Activated CD8-positive, alpha-beta memory T cell treated with anti-CD3 and anti-CD28 coated beads for 4 hours (primary cell): ENCODE results near the gene DLG2.
"Not testable (repeated sequence)": the region's sequence is repeated elsewhere in the genome, so short reads cannot be mapped to it uniquely, and the experiment has no call there.

Experiments used
- DNase-seq, 2 donors: peaks; one replicate each; pipeline ENCODE4 v3.0.0-alpha.2; 2020; ENCODE audit warnings: low read depth in 2 of 2

The DLG2 gene

GRCh38 chr11:83464160-83464944 lies 2162.8 kb downstream of the DLG2 start:
- DNase-seq, result no peak

- DNase-seq, result no peak
Observed at GRCh38 chr11:83459798-83460197, 2167.3 kb downstream of the DLG2 start.

DNA sequence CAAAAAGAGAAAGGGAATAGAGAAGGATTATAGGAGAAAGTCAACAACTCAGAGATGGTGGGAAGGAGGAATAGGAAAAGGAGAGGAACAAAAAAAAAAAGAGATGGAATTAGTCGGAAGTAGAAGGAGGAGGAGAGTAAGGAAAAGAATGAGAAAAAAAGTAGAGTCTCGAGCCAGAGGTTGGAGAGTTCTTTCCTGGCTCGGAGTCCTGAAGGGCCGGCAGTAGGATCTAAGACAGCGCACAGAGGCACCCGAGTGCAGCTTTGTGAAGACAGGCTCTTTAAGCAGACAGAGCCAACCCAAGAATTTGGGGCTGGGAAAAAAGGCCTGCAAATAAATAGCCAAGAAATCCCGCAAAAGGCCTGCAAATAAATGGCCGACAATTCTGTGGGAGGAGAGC lies 2170.6 kb downstream of the DLG2 start:
- no peak for DNase-seq

GRCh38 chr11:83456075-83456474 lies 2171.1 kb downstream of the DLG2 start:
- no peak for DNase-seq

GRCh38 chr11:83455356-83455755 lies 2171.8 kb downstream of the DLG2 start:
- DNase-seq, result no peak

- no peak for DNase-seq
Observed at GRCh38 chr11:83454674-83455073, 2172.5 kb downstream of the DLG2 start.

DNA sequence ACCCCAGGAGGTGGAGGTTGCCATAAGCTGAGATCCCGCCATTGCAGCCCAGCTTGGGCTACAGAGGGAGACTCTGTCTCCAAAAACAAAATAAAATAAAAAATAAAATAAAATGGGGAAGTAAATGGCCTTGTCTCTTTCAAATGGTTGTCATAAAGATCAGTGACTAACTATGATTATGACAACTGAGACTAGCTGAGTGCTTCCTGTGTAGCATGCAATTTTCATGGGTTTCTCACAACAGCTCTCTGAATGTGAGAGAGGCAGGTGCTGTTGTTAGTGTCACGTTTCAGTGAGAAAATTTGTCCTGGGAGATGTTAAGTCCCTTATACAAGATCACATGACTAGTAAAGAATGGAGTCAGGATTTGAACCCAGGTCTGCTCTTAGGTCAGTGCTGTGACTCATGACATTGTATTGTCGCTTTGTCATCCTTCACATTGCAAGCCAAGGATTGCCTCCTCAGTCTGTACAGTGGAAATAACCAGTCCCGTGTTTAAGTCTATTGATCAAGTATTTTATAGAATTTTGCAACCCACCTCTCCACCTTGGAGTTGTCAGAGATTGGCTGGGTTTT lies 2177.7 kb downstream of the DLG2 start:
- no peak for DNase-seq

DNA sequence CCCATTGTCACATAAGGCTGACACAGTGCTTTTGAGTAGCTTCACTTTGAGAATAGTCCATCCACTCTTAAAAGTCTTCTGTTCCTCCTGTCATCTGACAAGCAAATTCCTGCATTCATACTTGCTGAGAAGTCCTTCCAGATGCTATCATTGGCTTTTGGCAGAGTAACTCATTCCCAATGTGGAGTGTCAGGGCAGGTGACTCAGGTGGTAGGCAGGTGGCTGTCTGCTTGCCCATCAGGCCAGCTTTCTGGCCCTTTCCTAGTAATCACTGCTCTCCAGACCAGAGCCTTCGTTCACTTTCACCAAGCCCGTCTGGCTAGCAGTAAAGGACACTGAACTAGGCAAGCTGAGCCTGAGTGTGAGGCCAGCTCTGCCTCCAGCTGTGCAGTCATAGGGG lies 2178.5 kb downstream of the DLG2 start:
- no peak for DNase-seq

- not testable (repeated sequence) for DNase-seq
Observed at GRCh38 chr11:83443880-83444279, 2183.3 kb downstream of the DLG2 start.

GRCh38 chr11:83441601-83442000 lies 2185.5 kb downstream of the DLG2 start:
- DNase-seq, result no peak

DNA sequence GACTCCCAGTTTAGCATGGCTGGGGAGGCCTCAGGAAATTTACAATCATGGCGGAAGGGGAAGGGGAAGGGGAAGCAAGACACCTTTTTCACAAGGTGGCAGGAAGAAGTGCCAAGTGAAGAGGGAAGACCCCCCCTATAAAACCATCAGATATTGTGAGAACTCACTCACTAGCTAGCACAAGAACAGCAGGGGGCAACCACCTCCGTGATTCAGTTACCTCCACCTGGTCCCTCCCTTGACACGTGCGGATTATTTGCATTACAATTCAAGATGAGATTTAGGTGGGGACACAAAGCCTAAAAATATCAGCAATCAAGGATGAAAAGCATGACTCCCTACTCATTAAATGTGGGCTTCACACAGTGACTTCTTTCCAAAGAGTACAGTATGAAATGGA lies 2186.0 kb downstream of the DLG2 start:
- no peak for DNase-seq

GRCh38 chr11:83438438-83438837 lies 2188.7 kb downstream of the DLG2 start:
- no peak for DNase-seq

GRCh38 chr11:83437939-83438338 lies 2189.2 kb downstream of the DLG2 start:
- no peak for DNase-seq

- DNase-seq, result no peak
Observed at GRCh38 chr11:83436855-83437254, 2190.3 kb downstream of the DLG2 start.

- not testable (repeated sequence) for DNase-seq
Observed at GRCh38 chr11:83434812-83435211, 2192.3 kb downstream of the DLG2 start.

DNA sequence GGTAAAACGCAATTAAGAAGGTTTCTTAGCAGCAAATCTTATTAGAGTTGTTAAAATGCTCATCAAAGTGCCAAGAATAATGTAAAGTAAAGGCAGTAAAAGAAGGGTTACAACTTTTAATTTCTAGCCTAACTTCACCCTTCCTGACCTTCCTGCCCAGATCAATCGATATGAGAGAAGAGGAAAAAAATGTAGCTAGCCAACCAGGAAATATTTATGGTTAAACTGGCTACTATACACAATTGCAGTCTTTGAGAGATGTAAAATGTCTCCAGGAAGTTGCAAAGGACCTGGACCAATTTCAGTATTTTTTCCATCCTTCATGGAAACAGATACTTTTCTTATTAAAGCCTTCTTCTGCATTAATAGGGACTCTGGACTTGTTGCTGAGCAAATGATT lies 2199.2 kb downstream of the DLG2 start:
- DNase-seq, result no peak

- DNase-seq, result no peak
Observed at GRCh38 chr11:83427501-83427900, 2199.6 kb downstream of the DLG2 start.

- no peak for DNase-seq
Observed at GRCh38 chr11:83425137-83425466, 2202.0 kb downstream of the DLG2 start.

GRCh38 chr11:83424376-83425136 lies 2202.6 kb downstream of the DLG2 start:
- no peak for DNase-seq

- not testable (repeated sequence) for DNase-seq
Observed at GRCh38 chr11:83422641-83423040, 2204.5 kb downstream of the DLG2 start.

- DNase-seq, result no peak
Observed at GRCh38 chr11:83410605-83411565, 2216.3 kb downstream of the DLG2 start.

- no peak for DNase-seq
Observed at GRCh38 chr11:83409891-83410290, 2217.3 kb downstream of the DLG2 start.
